ENCODE results near the gene ZFYVE9. TPM values are rescaled to one million over a fixed set of nuclear protein-coding genes. Genes with fewer than 3 reads are reported as not detected.

ZFYVE9 gene
- total and polyA plus RNA-seq, 2 of the 4 experiments (the other 2 are of a cell fraction) = 8.3 to 28.7 TPM

- H3K14ac ChIP-seq (replicated peaks; ENCODE audit: low read depth, low read length) = no peak overlapping the region
- H2BK120ac ChIP-seq (ENCODE audit: low read depth, low read length) = no peak overlapping the region
- H2AK9ac ChIP-seq (replicated peaks; ENCODE audit: low read depth, low read length, poor library complexity) = no peak overlapping the region
- peaks cover 4% of the 10 kb centered on the region; the same call in 1 of the 2 replicates for H3K9me1 ChIP-seq (ENCODE audit: insufficient read depth, low read length)
- no peak overlapping the region for H4K91ac ChIP-seq (ENCODE audit: insufficient read depth, low read depth, low read length)
- DNase-seq = no peak
- H2AFZ ChIP-seq (replicated peaks; ENCODE audit: low read length, poor library complexity) = no peak overlapping the region
- no peaks in the 10 kb centered on the region for H3K4me1 ChIP-seq (ENCODE audit: control insufficient read depth, insufficient read depth, low read length)
- ChIA-PET POLR2A (ENCODE audit: unreplicated experiment) (no interaction called here), CTCF (no interaction called here)
- H3K4me3 ChIP-seq (ENCODE audit: insufficient read depth, low read depth, low read length) = no peak overlapping the region
- no TSS peak for BruUV-seq (replicated peaks)
- dilution Hi-C loops (cut with HindIII; ENCODE audit: low sequenced_read_pairs, unreplicated experiment) = no loop called here
- no peak overlapping the region for H3K4ac ChIP-seq (ENCODE audit: low read depth, low read length)
- TF ChIP-seq CEBPB (IDR thresholded peaks at IDR 0.05; ENCODE audit: low read depth, low read length) = no peak
- TF ChIP-seq MXI1 (IDR thresholded peaks at IDR 0.05; ENCODE audit: borderline replicate concordance, low read depth, low read length) = no peak
- TF ChIP-seq BHLHE40 (IDR thresholded peaks at IDR 0.05; ENCODE audit: low read depth, low read length) = no peak
- no peak for TF ChIP-seq NFE2L2 (IDR thresholded peaks at IDR 0.05; ENCODE audit: low read depth, low read length)
- TF ChIP-seq SMC3 (IDR thresholded peaks at IDR 0.05; ENCODE audit: low read depth, low read length) = no peak
- no peak for TF ChIP-seq POLR2A (IDR thresholded peaks at IDR 0.05; ENCODE audit: low read depth, low read length)
- no peak for TF ChIP-seq RAD21 (IDR thresholded peaks at IDR 0.05; ENCODE audit: low read length)
- no peak for TF ChIP-seq ELK1 (IDR thresholded peaks at IDR 0.05; ENCODE audit: borderline replicate concordance, low read depth, low read length)
- TF ChIP-seq FOS (IDR thresholded peaks at IDR 0.05; ENCODE audit: low read depth, low read length) = no peak
- H3K27me3 ChIP-seq (ENCODE audit: control insufficient read depth, insufficient read depth, low read length) = no peaks in the 10 kb centered on the region
- H2BK20ac ChIP-seq (ENCODE audit: low read depth, low read length) = no peak overlapping the region
- intact Hi-C loops (cut with micrococcal nuclease) = no loop called here
- H3K9me3 ChIP-seq (ENCODE audit: control insufficient read depth, insufficient read depth, low read length) = no peaks in the 10 kb centered on the region
- no peaks in the 10 kb centered on the region for H4K20me1 ChIP-seq (ENCODE audit: insufficient read depth, low read length)
- no peak for ATAC-seq (ENCODE audit: low read depth)
- no peak overlapping the region for H4K5ac ChIP-seq (ENCODE audit: low read depth, low read length)
- H3K4me2 ChIP-seq (ENCODE audit: low read depth, low read length) = no peak overlapping the region
- H2AK5ac ChIP-seq (ENCODE audit: low read depth, low read length) = no peak overlapping the region
- H2BK5ac ChIP-seq (ENCODE audit: low read depth, low read length, poor library complexity, severe bottlenecking) = no peak overlapping the region
- no peak overlapping the region for H2BK15ac ChIP-seq (ENCODE audit: low read depth, low read length)
- peaks cover 15% of the 10 kb centered on the region for H3K36me3 ChIP-seq (ENCODE audit: control insufficient read depth, insufficient read depth, low read length)
- no peaks in the 10 kb centered on the region for H3K79me1 ChIP-seq (ENCODE audit: low read depth in 1 of 2, low read length in 2 of 2)
- H3K9ac ChIP-seq (ENCODE audit: low read depth, low read length) = no peak overlapping the region
- H3K56ac ChIP-seq (ENCODE audit: extremely low read depth, insufficient read depth, low read length) = no peak overlapping the region
- WGBS, 2 experiments (ENCODE audit: extremely low coverage in 2 of 2, insufficient read length in 1 of 2) = no CpG with 5 or more reads among the region's 3 CpGs
- in situ Hi-C loops (cut with MboI; ENCODE audit: low sequenced_read_pairs) = no loop called here
- H4K8ac ChIP-seq (ENCODE audit: low read depth in 2 of 2, low read length in 2 of 2) = no peak overlapping the region
- H3K18ac ChIP-seq (ENCODE audit: low read depth, low read length) = no peak overlapping the region
- H3K27ac ChIP-seq (ENCODE audit: insufficient read depth, low read length) = no peak overlapping the region
- H3K23ac ChIP-seq (ENCODE audit: low read depth, low read length) = no peak overlapping the region
Measured at GRCh38 chr1:52385376-52385775, 243.5 kb downstream of the ZFYVE9 start.

Measured in IMR-90 (cell line).